ENCODE measurements around the gene C9orf43.
"Not testable (repeated sequence)": the region's sequence is repeated elsewhere in the genome, so short reads cannot be mapped to it uniquely, and the experiment has no call there.

Gene C9orf43

DNA sequence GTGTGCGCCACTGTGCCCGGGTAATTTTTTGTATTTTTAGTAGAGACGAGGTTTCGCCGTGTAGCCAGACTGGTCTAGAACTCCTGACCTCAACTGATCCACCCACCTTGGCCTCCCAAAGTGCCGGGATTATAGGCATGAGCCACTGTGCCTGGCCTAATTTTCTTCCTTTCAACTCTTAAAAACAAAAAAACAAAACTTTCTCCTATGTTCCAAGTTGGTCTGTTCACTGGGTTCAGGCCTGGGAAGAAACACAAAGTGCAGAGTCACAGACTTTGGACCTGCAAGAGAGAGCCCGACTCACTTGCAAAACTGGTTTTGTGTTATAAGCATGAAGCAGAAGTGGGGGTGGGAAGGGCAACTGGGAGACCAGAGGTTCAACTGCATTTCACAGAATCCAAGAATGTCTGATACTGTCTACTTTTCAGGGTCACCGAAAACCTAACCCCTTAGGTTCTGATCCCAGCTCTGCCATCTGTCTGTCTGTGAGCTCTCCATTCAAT is 28.6 kb upstream of the C9orf43 start:
- no peak for DNase-seq

DNA sequence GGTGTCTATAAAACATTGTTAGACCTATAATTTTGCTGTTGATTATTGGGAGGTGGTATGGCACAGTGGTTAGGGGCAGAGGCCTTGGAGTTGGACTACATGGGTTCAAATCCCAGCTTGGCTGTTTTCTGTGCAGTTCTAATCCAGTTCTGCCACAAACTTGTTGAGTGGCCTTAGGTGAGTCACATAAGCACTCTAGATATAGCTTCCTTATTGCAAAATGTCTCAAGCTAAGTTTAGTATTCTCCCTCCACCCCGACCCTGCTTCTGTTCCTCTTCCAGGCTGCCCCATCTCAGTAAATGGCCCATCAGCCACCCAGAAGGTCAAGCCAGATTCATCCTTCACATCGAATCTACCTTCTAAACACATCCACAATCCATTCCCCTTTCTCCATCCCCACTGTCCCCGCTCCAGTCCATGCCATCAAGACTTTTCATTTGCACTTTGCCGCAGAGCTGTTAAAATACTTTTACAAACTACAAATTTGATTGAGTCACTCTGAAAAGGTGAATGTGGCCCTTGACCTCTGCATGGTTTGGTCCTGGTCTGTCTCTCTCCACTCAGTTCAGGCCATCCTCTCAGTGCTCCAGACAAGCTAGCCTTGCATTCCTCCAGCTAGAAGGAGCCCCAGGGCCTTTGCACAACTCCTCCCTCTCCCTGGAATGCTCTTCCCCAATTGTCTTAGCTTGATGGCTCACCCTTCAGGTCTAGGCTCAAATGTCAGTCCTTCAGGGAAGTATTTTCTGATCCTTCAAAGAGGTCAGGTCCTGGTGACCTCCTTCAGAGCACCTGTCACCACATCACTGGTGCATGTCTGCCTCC is 23.8 kb upstream of the C9orf43 start:
- DNase-seq: no peak

DNA sequence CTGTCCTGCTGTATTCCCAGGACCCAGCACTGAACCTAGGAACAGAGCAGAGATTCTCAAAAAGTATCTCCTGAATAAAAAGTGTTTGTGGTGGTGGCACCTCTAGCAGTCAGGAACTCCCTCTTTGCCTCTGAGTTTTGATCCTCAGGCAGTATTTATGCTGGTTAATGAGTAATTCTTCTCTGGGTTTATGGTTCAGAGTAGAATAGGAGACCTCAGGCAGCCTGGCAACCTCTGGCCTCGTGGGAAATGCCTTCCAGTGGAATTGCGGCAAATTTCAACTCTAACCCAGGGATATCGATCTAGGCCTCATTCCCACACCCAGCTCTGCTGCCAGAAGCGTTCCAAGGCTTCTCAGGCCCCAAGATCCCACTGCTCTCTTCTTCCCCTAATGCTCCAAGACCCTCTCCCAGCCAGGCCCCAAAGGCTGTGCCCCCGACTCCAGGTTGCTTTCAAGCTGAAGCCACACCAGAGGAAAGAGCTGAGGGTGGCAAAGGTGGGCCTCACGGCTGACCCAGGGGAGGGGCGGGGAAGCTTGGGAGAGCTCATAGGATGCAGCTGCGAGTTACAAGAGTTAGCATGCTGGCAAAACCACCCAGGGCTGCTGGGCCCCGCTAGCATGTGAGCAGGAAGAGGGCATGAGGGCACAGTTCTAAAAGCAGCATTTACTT is 22.9 kb upstream of the C9orf43 start:
- no peak for DNase-seq

DNA sequence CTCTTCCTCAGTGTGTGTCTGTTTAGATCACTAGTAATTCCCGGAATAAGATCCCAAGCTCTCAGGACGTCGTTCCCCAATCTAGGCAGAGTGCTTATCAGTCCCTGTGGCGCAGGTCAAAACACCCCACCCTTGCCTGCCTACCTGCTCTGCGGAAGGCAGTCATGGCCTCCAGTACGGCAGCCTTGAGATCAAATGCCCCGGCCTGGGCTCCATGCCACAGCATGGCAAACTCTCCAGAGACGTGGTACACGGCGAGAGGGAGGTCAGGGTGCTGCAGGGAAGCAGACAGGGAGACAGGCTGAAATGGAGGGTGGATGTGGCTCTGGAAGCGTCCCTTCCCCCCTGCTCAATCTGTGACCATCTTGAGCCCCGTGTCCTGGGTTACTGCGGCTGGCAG is 21.7 kb upstream of the C9orf43 start:
- DNase-seq: no peak

DNA sequence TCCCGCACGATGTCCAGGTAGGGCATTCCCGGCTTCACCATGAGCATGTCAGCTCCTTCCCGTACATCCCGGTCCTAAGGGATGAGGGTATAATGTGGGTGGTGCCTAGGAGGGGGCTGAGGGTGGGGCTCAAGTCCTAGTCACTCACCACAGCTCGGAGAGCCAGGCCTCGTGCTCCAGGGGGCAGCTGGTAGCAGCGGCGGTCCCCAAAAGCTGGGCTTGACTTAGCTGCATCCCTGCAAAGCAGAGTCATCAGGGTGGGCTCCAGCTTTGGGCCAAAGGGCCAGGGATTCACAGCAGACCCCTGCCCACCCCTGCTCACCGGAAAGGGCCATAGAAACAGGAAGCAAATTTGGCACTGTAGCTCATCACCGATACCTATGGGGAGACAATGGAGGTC is 21.1 kb upstream of the C9orf43 start:
- DNase-seq: no peak

DNA sequence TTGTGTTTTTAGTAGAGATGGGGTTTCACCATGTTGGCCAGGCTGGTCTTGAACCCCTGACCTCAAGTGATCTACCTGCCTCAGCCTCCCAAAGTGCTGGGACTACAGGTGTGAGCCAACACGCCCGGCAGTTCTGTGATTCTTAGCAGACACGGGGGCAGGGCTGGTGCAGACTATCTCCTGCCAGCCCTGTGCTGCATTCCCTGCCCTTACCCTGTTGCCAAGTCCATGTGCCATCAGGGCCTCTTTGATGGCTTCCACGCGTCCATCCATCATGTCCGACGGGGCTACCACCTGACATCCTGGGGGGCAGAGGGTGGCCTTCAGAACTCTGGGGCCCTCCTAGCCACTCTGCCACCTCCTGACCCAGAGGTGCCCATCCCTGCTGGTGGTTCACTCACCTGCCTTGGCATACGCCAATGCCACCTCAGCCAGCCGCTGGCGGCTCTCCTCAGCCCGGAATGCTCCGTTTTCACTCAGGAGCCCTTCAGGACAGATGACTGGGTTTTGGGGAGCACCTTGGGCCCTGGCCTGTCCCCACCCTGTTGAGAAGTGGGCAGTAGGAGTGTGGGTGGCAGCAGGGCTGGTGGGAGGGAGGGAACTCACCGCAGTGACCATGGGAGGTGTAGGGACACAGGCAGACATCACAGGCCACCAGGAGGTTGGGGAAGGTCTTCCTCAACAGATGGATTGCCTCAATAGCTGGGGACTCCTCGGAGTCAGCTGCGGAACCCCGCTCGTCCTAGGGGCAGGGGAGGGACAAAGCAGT is 20.2 kb upstream of the C9orf43 start:
- no peak for DNase-seq

DNA sequence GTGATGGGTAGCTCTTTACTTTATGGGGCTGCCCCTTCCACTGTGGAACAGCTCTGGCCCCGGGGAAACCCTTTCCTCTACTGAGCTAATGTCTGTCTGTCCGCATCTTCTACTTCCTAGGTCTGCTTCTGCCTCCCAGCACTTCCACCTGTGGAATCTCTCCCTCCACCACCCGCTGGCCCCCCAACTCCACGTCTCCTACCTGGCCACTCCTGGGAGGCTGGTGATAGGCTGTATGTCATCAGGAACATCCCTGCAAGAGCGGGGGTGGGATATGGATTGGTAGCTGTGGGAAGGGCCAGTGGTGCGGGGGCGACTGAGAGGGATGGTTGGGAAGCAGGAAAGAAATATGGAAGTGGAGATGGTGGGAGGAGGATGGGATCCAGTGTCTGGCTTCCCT is 18.6 kb upstream of the C9orf43 start:
- DNase-seq: no peak

DNA sequence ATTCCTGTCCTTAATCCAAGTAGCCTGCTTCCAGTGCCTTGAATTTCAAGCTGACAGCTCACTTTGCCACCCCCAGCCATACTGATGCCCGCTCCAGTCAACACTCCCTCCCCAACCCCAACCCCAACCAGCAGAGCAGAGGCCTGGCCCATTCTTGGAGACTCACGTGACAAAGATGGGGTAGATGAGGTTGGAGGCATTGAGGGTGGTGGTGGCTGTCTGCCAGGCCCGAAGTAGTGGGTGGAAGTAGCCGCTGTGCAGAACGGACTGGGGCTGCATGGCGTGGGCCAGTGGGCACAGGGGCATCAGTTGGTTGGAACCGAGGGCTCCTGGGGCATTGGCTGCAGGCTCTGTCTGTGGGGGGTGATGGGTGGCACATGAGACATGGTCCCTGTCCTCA is 17.3 kb upstream of the C9orf43 start:
- DNase-seq: no peak

DNA sequence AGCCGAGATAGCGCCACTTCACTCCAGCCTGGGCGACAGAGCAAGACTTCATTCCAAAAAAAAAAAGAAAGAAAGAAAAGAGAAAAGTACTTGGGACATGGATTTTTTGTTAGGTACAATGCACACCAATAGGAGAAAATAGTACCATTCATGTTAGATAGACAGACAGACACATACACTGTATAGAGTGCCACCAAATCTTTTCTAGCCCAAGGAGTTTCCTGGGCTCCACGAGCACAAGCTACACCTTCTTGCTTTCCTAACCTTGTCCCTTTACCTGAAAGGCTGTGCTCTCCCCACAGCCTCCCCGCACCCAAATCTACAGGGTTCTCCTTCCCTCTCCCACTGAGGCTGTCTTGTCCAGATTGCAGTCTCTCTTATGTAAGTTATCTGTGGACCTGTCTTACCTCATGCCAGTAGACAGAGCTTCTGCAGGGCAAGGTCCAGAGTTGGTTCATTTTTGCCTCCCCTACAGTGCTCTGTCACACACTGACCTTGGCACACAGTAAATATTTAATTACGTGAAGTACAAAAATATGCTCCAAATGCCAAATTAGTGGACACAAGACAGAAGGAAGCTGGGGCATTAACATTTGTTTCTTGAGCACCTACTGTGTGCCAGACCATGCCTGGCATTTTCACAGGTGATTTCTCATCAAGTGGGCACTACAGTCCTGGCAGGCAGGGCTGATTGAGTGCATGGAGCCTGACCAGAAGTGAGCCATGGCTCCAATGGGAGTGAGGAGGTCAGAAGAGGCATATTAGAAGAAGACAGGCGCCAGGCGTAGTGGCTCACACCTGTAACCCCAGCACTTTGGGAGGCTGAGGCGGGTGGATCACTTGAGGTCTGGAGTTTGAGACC is 15.3 kb upstream of the C9orf43 start:
- no peak for DNase-seq

DNA sequence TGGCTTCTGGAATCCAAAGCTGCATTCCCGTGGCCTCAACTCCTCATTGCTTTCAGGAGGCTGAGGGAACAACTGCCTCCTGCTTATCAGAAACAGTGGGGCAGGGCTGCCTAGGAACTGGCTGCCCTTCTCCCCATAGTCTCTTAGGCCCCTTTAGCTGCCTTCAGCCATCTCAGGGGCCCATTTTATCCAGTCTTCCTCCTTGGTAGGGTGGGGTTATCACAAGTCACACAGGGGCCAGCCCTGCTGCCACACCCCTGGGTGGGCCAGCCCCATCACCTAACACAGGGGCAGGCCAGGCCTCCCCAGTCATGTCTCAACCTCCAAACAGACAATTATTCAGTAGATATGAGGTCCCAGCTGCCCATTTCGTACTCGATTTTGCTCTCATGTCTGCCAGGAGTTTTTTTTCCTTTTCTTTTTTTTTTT is 13.3 kb upstream of the C9orf43 start:
- DNase-seq: no peak

DNA sequence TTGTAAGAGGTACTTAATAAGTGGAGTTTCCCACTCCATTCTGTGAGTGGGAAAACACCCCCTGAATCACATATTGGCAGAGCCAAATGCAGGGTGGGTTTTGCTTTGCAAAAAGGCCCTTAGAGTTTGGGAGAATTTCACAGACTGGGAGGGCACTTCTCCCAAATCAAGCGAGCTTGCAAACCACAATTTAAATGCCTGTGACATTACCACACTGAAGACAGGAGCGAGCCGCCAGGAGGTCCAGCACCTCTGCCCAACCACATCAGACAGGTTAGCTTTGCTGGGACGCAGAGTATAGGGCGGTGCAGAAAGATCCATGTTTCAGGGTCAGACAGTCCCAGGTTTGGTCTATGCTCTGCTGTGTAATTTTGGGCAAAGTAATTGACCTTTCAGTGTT is 11.8 kb upstream of the C9orf43 start:
- peak in 1 of 2 experiments; percentile 5 for DNase-seq

DNA sequence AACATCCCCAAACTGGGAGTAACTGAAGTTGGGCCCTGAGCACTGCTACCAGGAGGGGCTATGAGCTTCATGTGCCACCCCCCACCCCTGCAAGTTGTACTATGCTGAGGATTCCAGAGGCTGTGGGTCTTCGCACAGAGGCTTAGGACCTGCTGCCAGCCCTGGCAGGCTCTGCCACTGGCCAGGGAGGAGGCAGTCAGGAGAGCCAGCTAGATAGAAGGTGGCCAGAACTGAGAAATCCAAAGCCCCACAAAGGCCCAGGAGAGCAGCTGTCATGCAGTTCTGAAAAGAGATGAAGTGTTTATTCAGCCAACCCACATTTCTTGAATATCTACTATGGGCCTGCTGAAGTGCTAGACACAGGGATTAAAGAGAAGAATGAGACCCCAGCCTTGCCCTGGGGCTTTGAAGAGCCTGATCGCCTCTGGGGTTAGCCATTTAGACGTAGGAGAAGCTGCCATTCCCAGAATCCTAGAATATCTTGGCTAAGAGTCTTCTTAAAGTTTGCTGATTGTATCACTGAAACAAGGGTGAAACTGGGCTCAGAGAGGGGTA is 10.8 kb upstream of the C9orf43 start:
- DNase-seq: peak; percentile 11 to 15

DNA sequence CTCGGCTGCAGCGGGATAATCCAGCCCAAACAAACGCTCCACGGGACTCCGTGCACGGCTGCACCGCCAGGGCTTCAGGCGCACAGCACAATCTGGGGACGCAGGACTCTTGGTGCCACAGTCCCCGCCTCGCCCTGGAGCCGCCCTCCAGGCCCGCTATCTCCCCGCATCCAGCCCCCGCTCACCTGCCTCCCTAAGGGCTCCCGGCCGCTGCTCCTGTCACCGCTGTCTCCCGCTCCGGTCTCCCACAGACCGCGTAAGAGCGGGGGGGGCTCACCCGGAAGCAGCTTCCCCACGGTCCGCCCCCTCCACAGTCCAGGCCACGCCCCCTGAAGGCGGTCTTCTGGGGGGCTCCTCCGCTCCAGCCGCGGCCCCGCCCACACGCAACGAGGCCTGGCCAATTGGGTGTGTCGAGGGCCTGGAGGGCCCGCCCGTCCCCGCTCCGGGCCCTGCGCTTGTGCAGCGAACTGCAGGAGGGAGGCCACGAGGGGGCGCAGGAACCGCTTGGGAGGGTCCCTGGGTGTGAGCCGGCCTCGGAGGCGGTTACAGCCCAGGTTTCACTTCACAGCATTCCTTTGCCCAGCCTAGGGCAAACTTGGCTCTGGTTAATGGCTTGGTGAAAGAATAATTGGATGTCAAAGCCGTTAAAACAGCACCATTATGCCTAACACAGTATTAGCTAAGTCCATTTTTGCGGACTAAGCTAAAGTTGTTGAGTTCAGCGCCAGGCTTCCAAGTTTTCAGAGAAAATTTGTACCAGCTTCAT is 9.3 kb upstream of the C9orf43 start, which contains the start of gene ALAD:
ALAD (minus strand) TSS at position 258 of the 766 bp plus-strand sequence. CDS start 7,725 bp downstream, outside the sequence.
- DNase-seq: peak; percentile 99

DNA sequence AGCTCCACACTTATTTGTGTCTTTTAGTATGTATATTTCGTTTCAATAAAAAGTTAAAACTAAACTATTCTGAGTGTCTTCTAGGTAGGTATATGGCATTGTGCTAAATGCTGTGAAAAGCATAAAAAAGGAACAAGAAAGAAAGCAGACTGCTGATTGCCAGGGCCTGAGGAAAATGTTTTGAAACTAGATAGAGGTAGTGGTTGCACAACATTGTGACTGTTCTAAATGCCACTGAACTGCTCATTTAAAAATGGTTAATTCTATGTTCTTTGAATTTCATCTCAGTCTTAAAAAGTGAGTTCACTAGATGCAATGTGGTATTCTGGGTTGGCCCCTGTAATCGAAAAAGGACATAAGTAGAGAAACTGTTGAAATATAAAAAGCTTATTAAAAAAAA is 6.9 kb upstream of the C9orf43 start:
- no peak for DNase-seq

DNA sequence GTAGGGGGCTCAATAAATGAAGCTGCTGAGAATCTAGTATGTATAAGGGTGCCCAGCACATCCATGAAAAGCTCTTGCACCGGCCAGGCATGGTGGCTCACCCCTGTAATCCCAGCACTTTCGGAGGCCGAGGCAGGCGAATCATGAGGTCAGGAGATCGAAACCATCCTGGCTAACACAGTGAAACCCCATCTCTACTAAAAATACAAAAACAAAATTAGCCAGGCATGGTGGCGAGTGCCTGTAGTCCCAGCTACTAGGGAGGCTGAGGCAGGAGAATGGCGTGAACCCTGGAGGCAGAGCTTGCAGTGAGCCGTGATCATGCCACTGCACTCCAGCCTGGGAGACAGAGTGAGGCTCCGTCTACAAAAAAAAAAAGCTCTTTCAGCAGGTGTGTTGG is 4.2 kb upstream of the C9orf43 start:
- not testable (repeated sequence) for DNase-seq

DNA sequence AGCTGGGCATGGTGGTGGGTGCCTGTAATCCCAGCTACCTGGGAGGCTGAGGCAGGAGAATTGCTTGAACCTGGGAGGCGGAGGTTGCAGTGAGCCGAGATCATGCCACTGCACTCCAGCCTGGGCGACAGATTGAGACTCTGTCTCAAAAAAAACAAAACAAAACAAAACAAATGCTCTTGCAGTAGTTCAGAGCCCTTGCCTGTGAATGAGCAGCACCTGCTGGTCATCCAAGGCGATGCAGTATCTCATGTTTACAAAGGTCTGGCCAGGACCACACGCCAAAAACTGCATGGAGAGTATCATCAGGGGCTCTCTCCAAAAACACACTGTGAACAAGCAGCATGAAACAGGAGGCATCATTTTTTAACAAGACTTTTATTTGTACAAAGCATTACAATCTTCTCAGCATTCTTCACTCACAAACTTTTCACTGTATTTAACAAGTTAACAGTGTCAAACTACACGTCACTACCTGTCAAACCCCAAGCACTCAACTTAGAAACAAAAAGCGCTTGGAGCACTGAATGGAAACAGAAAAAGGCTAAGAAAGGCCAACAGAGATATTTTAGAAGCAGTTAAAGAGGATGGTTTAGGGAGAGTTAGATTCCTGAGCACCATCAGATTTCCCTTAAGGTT is 3.6 kb upstream of the C9orf43 start:
- peak; percentile 65 to 66 for DNase-seq

DNA sequence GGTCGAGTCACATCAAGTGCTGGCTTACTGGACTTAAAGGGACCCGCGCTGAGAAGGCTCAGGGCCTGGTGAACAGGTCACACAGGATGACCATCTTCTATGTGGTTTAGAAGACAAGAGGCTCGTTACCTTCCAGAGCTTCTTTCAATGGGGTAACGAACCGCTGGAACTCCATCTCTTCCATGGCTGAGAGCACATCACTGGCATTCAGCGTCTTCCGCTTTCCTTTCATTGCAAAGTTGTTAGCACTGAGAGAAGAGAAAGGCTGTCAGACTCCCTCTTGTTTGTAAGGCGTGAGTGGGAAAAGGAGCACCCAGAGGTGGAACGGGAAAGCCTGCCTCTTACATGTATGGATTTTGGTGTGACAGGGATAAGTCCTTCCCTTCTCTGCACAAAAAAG is 1.1 kb upstream of the C9orf43 start:
- peak in 1 of 2 experiments; percentile 21 for DNase-seq

DNA sequence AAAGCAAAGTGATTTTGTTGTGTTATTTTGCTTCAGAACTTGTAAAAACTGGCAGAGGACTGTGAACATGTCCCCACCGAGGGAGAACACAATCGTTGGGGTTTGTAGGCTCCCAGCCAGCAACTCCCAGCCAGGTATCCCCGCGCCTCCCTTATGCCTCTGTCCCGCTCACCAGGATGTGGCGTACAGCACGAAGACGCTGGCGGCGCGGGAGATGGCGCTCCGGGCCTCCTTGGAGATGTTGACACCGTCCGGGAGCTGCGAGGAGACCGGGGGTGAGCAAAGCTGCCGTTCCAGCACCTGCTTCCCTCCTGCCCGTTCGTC is 702 bp upstream of the C9orf43 start:
- no peak for DNase-seq

DNA sequence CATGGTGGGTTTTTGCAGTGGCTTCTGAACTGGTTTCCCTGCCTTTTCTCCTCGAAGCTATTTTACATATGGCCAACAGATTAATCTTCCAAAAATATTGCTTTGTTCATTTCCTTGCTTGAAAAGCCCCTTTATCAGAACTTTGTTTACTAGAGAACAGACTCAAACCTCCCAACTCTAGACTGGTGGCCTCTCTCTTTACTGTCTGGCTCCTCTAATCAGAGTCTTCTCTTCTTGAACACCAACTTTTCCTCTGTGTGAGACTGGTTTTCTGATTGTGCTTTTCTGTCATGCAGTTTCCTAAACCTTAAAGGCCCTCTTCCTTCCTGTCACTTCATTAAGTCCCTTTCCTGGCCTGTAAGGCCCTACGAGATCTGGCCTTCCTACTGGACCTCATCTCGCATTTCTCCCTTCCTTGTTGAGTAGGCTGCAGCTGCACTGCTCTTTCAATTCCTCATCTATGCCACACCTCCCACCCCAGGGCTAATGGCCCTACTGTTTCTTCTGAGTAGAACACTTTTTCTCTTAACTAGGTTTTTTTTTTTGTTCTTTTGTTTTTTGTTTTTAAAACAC is 5.7 kb downstream of the C9orf43 start:
- no peak for DNase-seq

DNA sequence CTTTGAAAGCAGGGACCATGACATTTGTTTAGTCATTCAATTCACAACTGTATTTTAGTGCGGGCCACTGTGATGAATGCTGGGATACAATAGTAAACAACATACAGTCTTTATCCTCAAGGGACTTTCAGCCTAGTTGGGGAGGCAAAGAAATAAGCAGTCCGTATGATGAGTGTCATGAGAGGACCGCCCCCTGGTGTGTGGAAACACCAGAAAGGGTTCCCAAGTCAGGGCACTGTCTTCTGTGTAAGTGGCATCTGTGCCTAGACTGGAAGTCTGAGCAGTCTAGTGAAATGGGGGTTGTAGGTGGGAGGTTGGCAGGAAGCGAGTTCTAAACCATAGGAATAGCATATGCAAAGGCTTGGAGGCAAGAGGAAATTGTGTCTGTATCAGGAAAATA is 6.8 kb downstream of the C9orf43 start:
- DNase-seq: no peak

DNA sequence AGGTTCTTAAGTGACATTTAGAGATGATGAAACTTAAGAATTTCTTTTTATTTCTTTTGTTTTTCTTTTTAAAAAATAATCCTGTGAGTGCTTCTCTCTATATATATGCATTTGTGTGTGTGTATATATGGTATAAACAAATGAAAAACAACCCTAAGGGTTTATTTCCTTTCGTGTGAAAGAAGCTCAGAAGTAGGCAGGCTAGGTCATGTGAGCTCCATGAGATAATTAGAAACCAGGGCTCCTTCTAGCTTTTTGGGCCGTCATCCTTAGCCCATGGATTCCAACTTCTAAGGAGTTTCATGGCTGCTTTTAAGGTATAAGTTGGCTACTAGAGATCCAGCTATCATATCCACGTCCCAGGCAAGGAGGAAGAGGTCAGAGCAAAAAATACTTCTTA is 11.2 kb downstream of the C9orf43 start:
- DNase-seq: no peak
